Neural cell (in vitro differentiated cells): ENCODE data around the gene WWTR1.

Source experiments
- CTCF ChIP-seq: fragments of 450-650 bp; IDR thresholded peaks from 2 replicates; pipeline ENCODE4 v1.5.1; 2014; ENCODE audit warnings: antibody characterized with exemption, mild to moderate bottlenecking, moderate library complexity; ENCODE audit not compliant: poor library complexity, severe bottlenecking
- EP300 ChIP-seq: fragments of 450-650 bp; conservative IDR thresholded peaks from 2 replicates; pipeline ENCODE4 v1.6.1; 2014; ENCODE audit warnings: antibody characterized with exemption, mild to moderate bottlenecking, moderate library complexity; ENCODE audit not compliant: poor library complexity, severe bottlenecking
- EZH2 ChIP-seq: fragments of 200-600, 300-800 bp; shearing (Covaris generic), sonication (generic); IDR thresholded peaks from 2 replicates; pipeline ENCODE4 v1.6.1; 2014; ENCODE audit warnings: antibody characterized with exemption, low read length, borderline replicate concordance, mild to moderate bottlenecking; ENCODE audit not compliant: insufficient read depth, poor library complexity, severe bottlenecking
- MXI1 ChIP-seq: fragments of 450-650 bp; conservative IDR thresholded peaks from 2 replicates; pipeline ENCODE4 v1.6.1; 2014; ENCODE audit warnings: antibody characterized with exemption, mild to moderate bottlenecking; ENCODE audit not compliant: poor library complexity, severe bottlenecking
- POLR2AphosphoS5 ChIP-seq: IDR thresholded peaks from 2 replicates; pipeline ENCODE4 v1.6.1; 2012
- RAD21 ChIP-seq: fragments of 450-650 bp; conservative IDR thresholded peaks from 2 replicates; pipeline ENCODE4 v1.6.1; 2014; ENCODE audit warnings: antibody characterized with exemption, mild to moderate bottlenecking, moderate library complexity
- REST ChIP-seq: IDR thresholded peaks from 2 replicates; pipeline ENCODE4 v1.6.1; 2012; ENCODE audit warnings: borderline replicate concordance
- SMC3 ChIP-seq: fragments of 450-650 bp; conservative IDR thresholded peaks from 2 replicates; pipeline ENCODE4 v1.6.1; 2014; ENCODE audit warnings: antibody characterized with exemption, mild to moderate bottlenecking, moderate library complexity; ENCODE audit not compliant: poor library complexity
- TAF1 ChIP-seq: IDR thresholded peaks from 2 replicates; pipeline ENCODE4 v1.6.1; 2012; ENCODE audit warnings: low read depth

- no peak for TF ChIP-seq EZH2
- TF ChIP-seq CTCF: no peak
- TF ChIP-seq SMC3: no peak
- no peak for TF ChIP-seq POLR2AphosphoS5
- no peak for TF ChIP-seq REST
- no peak for TF ChIP-seq TAF1
- TF ChIP-seq EP300: no peak
- TF ChIP-seq MXI1: no peak
- TF ChIP-seq RAD21: no peak
Measured at GRCh38 chr3:149523512-149524299, 134.1 kb downstream of the WWTR1 start.
